HepG2 (cell line): ENCODE data around the gene CTDSPL2. TPM values are rescaled to one million over a fixed set of nuclear protein-coding genes. Genes with fewer than 3 reads are reported as not detected.
A peak's percentile ranks its signal among the peaks of the same experiment; 100 is the strongest.

Experiments
- ATF7 ChIP-seq, 2 experiments: fragments of 450-650 bp in 1 of 2; sonication (generic) in 1 of 2; formaldehyde crosslinking in 1 of 2; IDR thresholded peaks; 2 replicates each; pipeline versions ENCODE4 v1.4.0 to v1.6.1; 2016 to 2020; ENCODE audit warnings: antibody characterized with exemption in 1 of 2, mild to moderate bottlenecking in 1 of 2, missing genetic modification reagents in 1 of 2
- KAT2B ChIP-seq: fragments of 150-350 bp; IDR thresholded peaks from 2 replicates; pipeline ENCODE4 v1.6.1; 2014; ENCODE audit warnings: low read depth, low read length, borderline replicate concordance
- MBD4 ChIP-seq: IDR thresholded peaks from 2 replicates; pipeline ENCODE4 v1.6.1; 2012; ENCODE audit warnings: low read length, inconsistent platforms, borderline replicate concordance
- MTA3 ChIP-seq: sonication (generic); formaldehyde crosslinking; IDR thresholded peaks from 2 replicates; pipeline ENCODE4 v1.4.0; 2020; ENCODE audit warnings: missing genetic modification reagents
- RBFOX2 ChIP-seq: fragments of 200-400 bp; formaldehyde crosslinking; IDR thresholded peaks from 2 replicates; pipeline ENCODE4 v1.6.1; 2017; ENCODE audit warnings: low read depth, mild to moderate bottlenecking, low read length
- SP5 ChIP-seq: IDR thresholded peaks from 2 replicates; pipeline ENCODE4 v1.6.1; 2016; ENCODE audit warnings: low read depth, borderline replicate concordance
- TAF1 ChIP-seq: sonication (generic); formaldehyde crosslinking; IDR thresholded peaks from 2 replicates; pipeline ENCODE4 v1.4.0; 2020; ENCODE audit warnings: missing genetic modification reagents
- TBL1XR1 ChIP-seq: fragments of 150-350 bp; IDR thresholded peaks from 2 replicates; pipeline ENCODE4 v1.6.1; 2014; ENCODE audit warnings: borderline replicate concordance, low read length; ENCODE audit not compliant: partially characterized antibody
- XRCC5 ChIP-seq: fragments of 200-400 bp; formaldehyde crosslinking; optimal IDR thresholded peaks from 2 replicates; pipeline ENCODE3; 2017; ENCODE audit warnings: mild to moderate bottlenecking, low read length
- ZNF10 ChIP-seq: sonication (generic); formaldehyde crosslinking; IDR thresholded peaks from 2 replicates; pipeline ENCODE4 v1.4.0; 2020; ENCODE audit warnings: mild to moderate bottlenecking, low read depth, missing genetic modification reagents, borderline replicate concordance
- ZNF136 ChIP-seq: sonication (generic); formaldehyde crosslinking; IDR thresholded peaks from 2 replicates; pipeline ENCODE4 v1.8.1; 2022; ENCODE audit warnings: low read depth, mild to moderate bottlenecking, moderate library complexity, missing genetic modification reagents
- ZNF138 ChIP-seq: sonication (generic); formaldehyde crosslinking; IDR thresholded peaks from 2 replicates; pipeline ENCODE4 v1.5.0; 2020; ENCODE audit warnings: mild to moderate bottlenecking, low read depth, missing genetic modification reagents
- ZNF703 ChIP-seq: sonication (generic); formaldehyde crosslinking; IDR thresholded peaks from 2 replicates; pipeline ENCODE4 v1.5.1; 2020; ENCODE audit warnings: missing genetic modification reagents, mild to moderate bottlenecking, moderate library complexity, borderline replicate concordance
- ZNF724P ChIP-seq: sonication (generic); formaldehyde crosslinking; IDR thresholded peaks from 2 replicates; pipeline ENCODE4 v1.8.0; 2022; ENCODE audit warnings: missing genetic modification reagents, borderline replicate concordance
- polyA plus RNA-seq, 8 experiments: library from polyadenylated mRNA; depleted of rRNA in 3 of 8; stranded (reverse) in 7 of 8; unstranded in 1 of 8; fragments of >200 nt; fragmentation: Illumina TruSeq in 4 of 8; extraction: Trizol in 4 of 8; gene quantifications; 2 replicates each; pipeline versions ENCODE4 v1.2.1 to v1.2.3, GENCODE V29; 2011 to 2016; ENCODE audit warnings: low read depth in 4 of 8, missing spikeins in 1 of 8, mixed read lengths in 1 of 8; ENCODE audit not compliant: insufficient read depth in 1 of 8
- total RNA-seq, 5 experiments: library from RNA; depleted of rRNA; stranded (reverse); fragments of >200 nt; fragmentation: Illumina TruSeq; extraction: Trizol; gene quantifications; 2 replicates each; pipeline ENCODE4 v1.2.3, GENCODE V29; 2016; ENCODE audit warnings: low read depth in 1 of 5
- TF ChIP-seq, protein P1 (sequence below): sonication (generic); formaldehyde crosslinking; IDR thresholded peaks from 2 replicates; pipeline ENCODE4 v1.4.0; 2020; ENCODE audit warnings: missing genetic modification reagents, borderline replicate concordance
- TF ChIP-seq, protein P2 (sequence below): sonication (generic); formaldehyde crosslinking; IDR thresholded peaks from 2 replicates; pipeline ENCODE4 v1.4.0; 2020; ENCODE audit warnings: missing genetic modification reagents
- TF ChIP-seq, protein P3 (sequence below): sonication (generic); formaldehyde crosslinking; IDR thresholded peaks from 2 replicates; pipeline ENCODE4 v1.5.0; 2020; ENCODE audit warnings: mild to moderate bottlenecking, missing genetic modification reagents

The CTDSPL2 gene
- total and polyA plus RNA-seq, 2 of the 13 experiments (the other 11 are each of a cell fraction or from before 2014, with no cell fraction given): 37.4 to 56.2 TPM

DNA sequence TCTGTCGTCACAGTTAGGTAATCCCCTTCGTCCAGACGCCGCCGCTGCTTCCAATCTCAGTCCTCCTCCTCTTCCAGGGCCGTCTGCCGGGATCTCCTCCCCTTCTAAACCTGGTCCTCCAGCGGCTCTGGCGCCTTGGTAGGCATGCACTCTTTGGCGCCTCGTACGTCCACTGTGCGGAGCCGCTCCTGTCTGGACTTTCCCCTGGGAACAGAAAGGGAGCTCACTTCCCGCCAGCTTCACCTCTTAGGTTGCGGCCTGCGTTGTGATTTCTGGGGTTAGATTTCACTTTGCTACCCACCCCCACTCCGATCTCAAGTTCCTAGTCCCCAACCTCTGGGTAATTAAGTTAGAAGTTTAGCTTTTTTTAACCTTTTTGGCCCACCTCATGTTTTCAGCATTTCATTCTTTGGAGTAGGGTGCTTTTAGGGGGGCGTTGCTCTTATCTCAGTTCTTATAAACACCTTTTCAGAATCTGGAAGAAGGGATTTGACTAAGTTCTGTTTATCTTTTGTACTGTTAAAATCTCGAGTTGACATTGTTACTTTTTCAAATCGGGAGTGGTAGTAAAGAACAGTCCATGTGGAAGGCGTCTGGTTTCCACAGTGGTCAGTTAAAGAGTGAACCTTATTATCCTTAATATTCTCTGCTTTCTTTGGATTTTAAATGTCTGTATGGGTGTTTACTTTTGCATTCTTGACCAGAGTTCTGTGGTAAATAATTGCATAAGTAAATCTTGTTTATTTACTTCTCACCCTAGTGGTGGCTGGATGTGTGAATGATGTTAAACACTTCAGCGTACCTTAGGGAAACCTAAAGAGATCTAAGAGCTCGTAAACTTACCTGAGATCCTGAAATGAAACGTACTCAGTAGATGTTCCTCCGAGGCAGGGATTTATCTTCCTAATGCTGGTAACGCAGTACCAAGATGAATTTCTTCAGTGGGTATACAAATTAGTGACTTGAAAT, 611 bp downstream of the CTDSPL2 start (continued):
- TF ChIP-seq, protein P1, sequence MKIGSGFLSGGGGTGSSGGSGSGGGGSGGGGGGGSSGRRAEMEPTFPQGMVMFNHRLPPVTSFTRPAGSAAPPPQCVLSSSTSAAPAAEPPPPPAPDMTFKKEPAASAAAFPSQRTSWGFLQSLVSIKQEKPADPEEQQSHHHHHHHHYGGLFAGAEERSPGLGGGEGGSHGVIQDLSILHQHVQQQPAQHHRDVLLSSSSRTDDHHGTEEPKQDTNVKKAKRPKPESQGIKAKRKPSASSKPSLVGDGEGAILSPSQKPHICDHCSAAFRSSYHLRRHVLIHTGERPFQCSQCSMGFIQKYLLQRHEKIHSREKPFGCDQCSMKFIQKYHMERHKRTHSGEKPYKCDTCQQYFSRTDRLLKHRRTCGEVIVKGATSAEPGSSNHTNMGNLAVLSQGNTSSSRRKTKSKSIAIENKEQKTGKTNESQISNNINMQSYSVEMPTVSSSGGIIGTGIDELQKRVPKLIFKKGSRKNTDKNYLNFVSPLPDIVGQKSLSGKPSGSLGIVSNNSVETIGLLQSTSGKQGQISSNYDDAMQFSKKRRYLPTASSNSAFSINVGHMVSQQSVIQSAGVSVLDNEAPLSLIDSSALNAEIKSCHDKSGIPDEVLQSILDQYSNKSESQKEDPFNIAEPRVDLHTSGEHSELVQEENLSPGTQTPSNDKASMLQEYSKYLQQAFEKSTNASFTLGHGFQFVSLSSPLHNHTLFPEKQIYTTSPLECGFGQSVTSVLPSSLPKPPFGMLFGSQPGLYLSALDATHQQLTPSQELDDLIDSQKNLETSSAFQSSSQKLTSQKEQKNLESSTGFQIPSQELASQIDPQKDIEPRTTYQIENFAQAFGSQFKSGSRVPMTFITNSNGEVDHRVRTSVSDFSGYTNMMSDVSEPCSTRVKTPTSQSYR: peak; percentile 25; the same call in 1 of the 2 replicates
- TF ChIP-seq ZNF10 (CRISPR knock-in tag): no peak
- no peak for TF ChIP-seq SP5 (CRISPR knock-in tag)
- no peak for TF ChIP-seq TBL1XR1
- no peak for TF ChIP-seq XRCC5
- TF ChIP-seq RBFOX2: no peak
- TF ChIP-seq ZNF724P (CRISPR knock-in tag): no peak
- TF ChIP-seq, protein P2, sequence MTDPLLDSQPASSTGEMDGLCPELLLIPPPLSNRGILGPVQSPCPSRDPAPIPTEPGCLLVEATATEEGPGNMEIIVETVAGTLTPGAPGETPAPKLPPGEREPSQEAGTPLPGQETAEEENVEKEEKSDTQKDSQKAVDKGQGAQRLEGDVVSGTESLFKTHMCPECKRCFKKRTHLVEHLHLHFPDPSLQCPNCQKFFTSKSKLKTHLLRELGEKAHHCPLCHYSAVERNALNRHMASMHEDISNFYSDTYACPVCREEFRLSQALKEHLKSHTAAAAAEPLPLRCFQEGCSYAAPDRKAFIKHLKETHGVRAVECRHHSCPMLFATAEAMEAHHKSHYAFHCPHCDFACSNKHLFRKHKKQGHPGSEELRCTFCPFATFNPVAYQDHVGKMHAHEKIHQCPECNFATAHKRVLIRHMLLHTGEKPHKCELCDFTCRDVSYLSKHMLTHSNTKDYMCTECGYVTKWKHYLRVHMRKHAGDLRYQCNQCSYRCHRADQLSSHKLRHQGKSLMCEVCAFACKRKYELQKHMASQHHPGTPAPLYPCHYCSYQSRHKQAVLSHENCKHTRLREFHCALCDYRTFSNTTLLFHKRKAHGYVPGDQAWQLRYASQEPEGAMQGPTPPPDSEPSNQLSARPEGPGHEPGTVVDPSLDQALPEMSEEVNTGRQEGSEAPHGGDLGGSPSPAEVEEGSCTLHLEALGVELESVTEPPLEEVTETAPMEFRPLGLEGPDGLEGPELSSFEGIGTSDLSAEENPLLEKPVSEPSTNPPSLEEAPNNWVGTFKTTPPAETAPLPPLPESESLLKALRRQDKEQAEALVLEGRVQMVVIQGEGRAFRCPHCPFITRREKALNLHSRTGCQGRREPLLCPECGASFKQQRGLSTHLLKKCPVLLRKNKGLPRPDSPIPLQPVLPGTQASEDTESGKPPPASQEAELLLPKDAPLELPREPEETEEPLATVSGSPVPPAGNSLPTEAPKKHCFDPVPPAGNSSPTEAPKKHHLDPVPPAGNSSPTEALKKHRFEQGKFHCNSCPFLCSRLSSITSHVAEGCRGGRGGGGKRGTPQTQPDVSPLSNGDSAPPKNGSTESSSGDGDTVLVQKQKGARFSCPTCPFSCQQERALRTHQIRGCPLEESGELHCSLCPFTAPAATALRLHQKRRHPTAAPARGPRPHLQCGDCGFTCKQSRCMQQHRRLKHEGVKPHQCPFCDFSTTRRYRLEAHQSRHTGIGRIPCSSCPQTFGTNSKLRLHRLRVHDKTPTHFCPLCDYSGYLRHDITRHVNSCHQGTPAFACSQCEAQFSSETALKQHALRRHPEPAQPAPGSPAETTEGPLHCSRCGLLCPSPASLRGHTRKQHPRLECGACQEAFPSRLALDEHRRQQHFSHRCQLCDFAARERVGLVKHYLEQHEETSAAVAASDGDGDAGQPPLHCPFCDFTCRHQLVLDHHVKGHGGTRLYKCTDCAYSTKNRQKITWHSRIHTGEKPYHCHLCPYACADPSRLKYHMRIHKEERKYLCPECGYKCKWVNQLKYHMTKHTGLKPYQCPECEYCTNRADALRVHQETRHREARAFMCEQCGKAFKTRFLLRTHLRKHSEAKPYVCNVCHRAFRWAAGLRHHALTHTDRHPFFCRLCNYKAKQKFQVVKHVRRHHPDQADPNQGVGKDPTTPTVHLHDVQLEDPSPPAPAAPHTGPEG (CRISPR knock-in tag): no peak
- no peak for TF ChIP-seq MTA3
- TF ChIP-seq MBD4: no peak
- TF ChIP-seq, protein P3, sequence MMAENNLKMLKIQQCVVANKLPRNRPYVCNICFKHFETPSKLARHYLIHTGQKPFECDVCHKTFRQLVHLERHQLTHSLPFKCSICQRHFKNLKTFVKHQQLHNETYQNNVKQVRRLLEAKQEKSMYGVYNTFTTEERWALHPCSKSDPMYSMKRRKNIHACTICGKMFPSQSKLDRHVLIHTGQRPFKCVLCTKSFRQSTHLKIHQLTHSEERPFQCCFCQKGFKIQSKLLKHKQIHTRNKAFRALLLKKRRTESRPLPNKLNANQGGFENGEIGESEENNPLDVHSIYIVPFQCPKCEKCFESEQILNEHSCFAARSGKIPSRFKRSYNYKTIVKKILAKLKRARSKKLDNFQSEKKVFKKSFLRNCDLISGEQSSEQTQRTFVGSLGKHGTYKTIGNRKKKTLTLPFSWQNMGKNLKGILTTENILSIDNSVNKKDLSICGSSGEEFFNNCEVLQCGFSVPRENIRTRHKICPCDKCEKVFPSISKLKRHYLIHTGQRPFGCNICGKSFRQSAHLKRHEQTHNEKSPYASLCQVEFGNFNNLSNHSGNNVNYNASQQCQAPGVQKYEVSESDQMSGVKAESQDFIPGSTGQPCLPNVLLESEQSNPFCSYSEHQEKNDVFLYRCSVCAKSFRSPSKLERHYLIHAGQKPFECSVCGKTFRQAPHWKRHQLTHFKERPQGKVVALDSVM: no peak
- no peak for TF ChIP-seq ZNF703 (CRISPR knock-in tag)
- TF ChIP-seq TAF1 (CRISPR knock-in tag): peak; percentile 3; the same call in 1 of the 2 replicates
- TF ChIP-seq KAT2B: no peak
- TF ChIP-seq ZNF138 (CRISPR knock-in tag): no peak
- no peak for TF ChIP-seq ATF7 (IDR thresholded peaks at IDR 0.05)
- TF ChIP-seq ATF7 (CRISPR knock-in tag; IDR thresholded peaks at IDR 0.05): no peak
- no peak for TF ChIP-seq ZNF136 (CRISPR knock-in tag)
